Erythroblast (primary cell): ENCODE results near the gene ALKBH1.

Source experiments
- GATA1 ChIP-seq: IDR thresholded peaks from 2 replicates; pipeline ENCODE4 v1.6.1; 2011; ENCODE audit warnings: low read depth, mild to moderate bottlenecking, control low read depth, low read length, moderate library complexity
- POLR2A ChIP-seq: IDR thresholded peaks from 2 replicates; pipeline ENCODE4 v1.6.1; 2011; ENCODE audit warnings: mild to moderate bottlenecking, low read length

GRCh38 chr14:77710364-77710763 lies 2.5 kb upstream of the ALKBH1 start:
- TF ChIP-seq POLR2A (no peak), GATA1 (no peak)
